IPS-20b (cell line): ENCODE measurements around the gene DBT.
"Not testable (repeated sequence)": the region's sequence is repeated elsewhere in the genome, so short reads cannot be mapped to it uniquely, and the experiment has no call there.

Experiments used
- H3K27ac ChIP-seq: one replicate; pipeline ENCODE4 v1.5.1; 2013; ENCODE audit warnings: low read length
- H3K27me3 ChIP-seq: 2 replicates; pipeline ENCODE4 v1.6.1; 2013; ENCODE audit warnings: mild to moderate bottlenecking, low read length, inconsistent platforms; ENCODE audit not compliant: insufficient read depth
- H3K36me3 ChIP-seq: 2 replicates; pipeline ENCODE4 v1.6.1; 2013; ENCODE audit warnings: low read depth, mild to moderate bottlenecking, inconsistent platforms, low read length, moderate library complexity; ENCODE audit not compliant: insufficient read depth
- H3K4me1 ChIP-seq: 2 replicates; pipeline ENCODE4 v1.6.1; 2013; ENCODE audit warnings: mild to moderate bottlenecking, control low read depth, inconsistent platforms, low read length, moderate library complexity; ENCODE audit not compliant: insufficient read depth
- H3K4me3 ChIP-seq: 2 replicates; pipeline ENCODE4 v1.5.1; 2013; ENCODE audit warnings: mild to moderate bottlenecking, low read length, inconsistent platforms
- H3K9ac ChIP-seq: 2 replicates; pipeline ENCODE4 v1.6.1; 2013; ENCODE audit warnings: low read depth, mild to moderate bottlenecking, inconsistent platforms, low read length, moderate library complexity
- H3K9me3 ChIP-seq: 2 replicates; pipeline ENCODE4 v1.6.1; 2013; ENCODE audit warnings: mild to moderate bottlenecking, low read depth, low read length, inconsistent platforms; ENCODE audit not compliant: insufficient read depth

The DBT gene

DNA sequence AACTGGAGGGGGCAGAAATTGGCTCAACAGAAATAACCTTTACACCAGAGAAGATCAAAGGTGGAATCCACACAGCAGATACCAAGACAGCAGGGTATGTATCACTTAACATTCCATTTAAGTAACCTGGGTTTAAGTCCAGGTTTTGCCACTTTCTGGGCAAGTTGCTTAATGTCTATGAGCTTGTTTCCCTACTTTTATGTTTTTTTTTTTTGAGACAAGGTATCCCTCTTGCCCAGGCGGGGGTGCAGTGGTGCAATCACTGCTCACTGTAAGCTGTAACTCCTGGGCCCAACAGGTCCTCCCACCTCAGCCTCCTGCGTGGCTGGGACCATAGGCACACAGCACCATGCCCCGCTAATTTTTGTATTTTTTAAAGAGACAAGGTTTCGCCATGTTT is 18.6 kb upstream of the DBT start:
- Histone ChIP-seq H3K4me3 (no peak overlapping the region), H3K36me3 (peaks cover 55% of the 10 kb centered on the region), H3K9ac (no peak overlapping the region), H3K27ac (no peak overlapping the region), H3K4me1 (0 out of 2 replicates have a peak, but pooled peaks cover 7% of the 10 kb centered on the region), H3K9me3 (no peaks in the 10 kb centered on the region; the same call in 1 of the 2 replicates), H3K27me3 (no peaks in the 10 kb centered on the region)

- no peak overlapping the region for H3K27ac ChIP-seq
- H3K9me3 ChIP-seq: no peaks in the 10 kb centered on the region; the same call in 1 of the 2 replicates
- peak overlapping the region; percentile 79 for H3K4me3 ChIP-seq
- H3K9ac ChIP-seq: peak overlapping the region; percentile 95; the same call in 1 of the 2 replicates
- H3K27me3 ChIP-seq: no peaks in the 10 kb centered on the region
- H3K4me1 ChIP-seq: 0 out of 2 replicates have a peak, but pooled peaks cover 7% of the 10 kb centered on the region
- H3K36me3 ChIP-seq: peaks cover 48% of the 10 kb centered on the region
Observed at GRCh38 chr1:100267284-100267683, 17.6 kb upstream of the DBT start.

DNA sequence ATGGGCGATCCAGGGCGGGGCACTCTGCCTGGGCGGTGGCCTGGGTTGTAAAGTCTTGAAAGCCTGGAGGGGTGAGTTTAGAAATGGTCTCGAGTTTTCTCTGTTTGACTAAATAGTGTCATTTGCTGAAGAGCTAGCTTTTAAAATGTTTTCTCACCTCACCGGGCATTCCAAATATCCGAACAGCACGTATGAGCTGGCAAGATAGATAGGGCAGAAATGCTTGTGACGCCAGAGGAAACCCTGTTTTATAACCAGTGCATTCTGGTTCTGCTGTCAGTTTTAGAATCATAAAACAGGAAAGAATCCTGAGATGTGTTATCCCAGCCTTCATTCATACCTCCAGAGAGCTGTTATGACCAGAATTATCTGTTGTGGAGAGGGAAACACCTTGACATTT is 17.1 kb upstream of the DBT start:
- Histone ChIP-seq H3K27ac (peak overlapping the region; percentile 52), H3K9ac (peak overlapping the region; percentile 95), H3K27me3 (no peaks in the 10 kb centered on the region), H3K4me1 (0 out of 2 replicates have a peak, but pooled peaks cover 7% of the 10 kb centered on the region), H3K36me3 (peaks cover 42% of the 10 kb centered on the region), H3K4me3 (peak overlapping the region; percentile 79), H3K9me3 (no peaks in the 10 kb centered on the region; the same call in 1 of the 2 replicates)

GRCh38 chr1:100265931-100266740 is 16.5 kb upstream of the DBT start, which contains the start of gene RTCA:
Gene RTCA (plus strand): TSS chr1:100266216. CDS start chr1:100266376, 160 bp downstream.
- Histone ChIP-seq H3K4me3 (peak within 1 kb of the TSS; percentile 79), H3K36me3 (peaks cover 36% of the 10 kb centered on the region)

GRCh38 chr1:100265562-100265930 is 15.9 kb upstream of the DBT start:
- Histone ChIP-seq H3K4me1 (0 out of 2 replicates have a peak, but pooled peaks cover 7% of the 10 kb centered on the region), H3K36me3 (peaks cover 30% of the 10 kb centered on the region), H3K9me3 (no peaks in the 10 kb centered on the region; the same call in 1 of the 2 replicates), H3K27ac (no peak overlapping the region), H3K27me3 (no peaks in the 10 kb centered on the region), H3K4me3 (peak overlapping the region; percentile 79), H3K9ac (peak overlapping the region; percentile 95; the same call in 1 of the 2 replicates)

More at GRCh38 chr1:100265931-100266740, 16.5 kb upstream of the DBT start, which contains the start of gene RTCA:
- peak within 1 kb of the TSS; percentile 95 for H3K9ac ChIP-seq
- H3K27ac ChIP-seq: peak within 1 kb of the TSS; percentile 52
- H3K4me1 ChIP-seq: 0 out of 2 replicates have a peak, but pooled peaks cover 7% of the 10 kb centered on the region
- no peaks in the 10 kb centered on the region for H3K27me3 ChIP-seq
- no peaks in the 10 kb centered on the region; the same call in 1 of the 2 replicates for H3K9me3 ChIP-seq

GRCh38 chr1:100264081-100264480 is 14.4 kb upstream of the DBT start:
- not testable (repeated sequence) for H3K9me3 ChIP-seq, H3K9ac ChIP-seq

GRCh38 chr1:100261686-100262085 is 12.1 kb upstream of the DBT start:
- Histone ChIP-seq H3K4me3 (no peak overlapping the region), H3K27me3 (no peaks in the 10 kb centered on the region), H3K9me3 (no peaks in the 10 kb centered on the region; the same call in 1 of the 2 replicates), H3K9ac (no peak overlapping the region), H3K27ac (no peak overlapping the region), H3K36me3 (no peaks in the 10 kb centered on the region; the same call in 1 of the 2 replicates), H3K4me1 (0 out of 2 replicates have a peak, but pooled peaks cover 3% of the 10 kb centered on the region)

More at GRCh38 chr1:100264081-100264480, 14.4 kb upstream of the DBT start:
- not testable (repeated sequence) for H3K27ac ChIP-seq, H3K27me3 ChIP-seq, H3K4me3 ChIP-seq, H3K4me1 ChIP-seq
- peaks cover 17% of the 10 kb centered on the region for H3K36me3 ChIP-seq

DNA sequence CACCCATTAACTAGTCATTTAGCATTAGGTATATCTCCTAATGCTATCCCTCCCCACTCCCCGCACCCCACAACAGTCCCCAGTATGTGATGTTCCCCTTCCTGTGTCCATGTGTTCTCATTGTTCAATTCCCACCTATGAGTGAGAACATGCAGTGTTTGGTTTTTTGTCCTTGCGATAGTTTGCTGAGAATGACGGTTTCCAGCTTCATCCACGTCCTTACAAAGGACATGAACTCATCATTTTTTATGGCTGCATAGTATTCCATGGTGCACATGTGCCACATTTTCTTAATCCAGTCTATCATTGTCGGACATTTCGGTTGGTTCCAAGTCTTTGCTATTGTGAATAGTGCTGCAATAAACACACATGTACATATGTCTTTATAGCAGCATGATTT is 8.8 kb upstream of the DBT start:
- H3K27ac ChIP-seq, H3K36me3 ChIP-seq, H3K27me3 ChIP-seq, H3K9ac ChIP-seq, H3K9me3 ChIP-seq, H3K4me1 ChIP-seq, H3K4me3 ChIP-seq: not testable (repeated sequence)

- not testable (repeated sequence) for H3K9me3 ChIP-seq, H3K36me3 ChIP-seq, H3K27ac ChIP-seq, H3K4me1 ChIP-seq, H3K4me3 ChIP-seq, H3K9ac ChIP-seq, H3K27me3 ChIP-seq
Observed at GRCh38 chr1:100256273-100256672, 6.6 kb upstream of the DBT start.

- Histone ChIP-seq H3K36me3 (no peaks in the 10 kb centered on the region), H3K9me3 (no peaks in the 10 kb centered on the region), H3K27me3 (no peaks in the 10 kb centered on the region), H3K4me1 (peaks cover 10% of the 10 kb centered on the region; the same call in 1 of the 2 replicates), H3K9ac (no peak overlapping the region), H3K4me3 (no peak overlapping the region), H3K27ac (no peak overlapping the region)
Observed at GRCh38 chr1:100253552-100253951, 3.9 kb upstream of the DBT start.

GRCh38 chr1:100252901-100253300 is 3.3 kb upstream of the DBT start:
- Histone ChIP-seq H3K4me1 (peaks cover 12% of the 10 kb centered on the region; the same call in 1 of the 2 replicates), H3K36me3 (no peaks in the 10 kb centered on the region), H3K4me3 (no peak overlapping the region), H3K9ac (no peak overlapping the region), H3K27me3 (no peaks in the 10 kb centered on the region), H3K9me3 (no peaks in the 10 kb centered on the region), H3K27ac (no peak overlapping the region)

GRCh38 chr1:100250807-100251206 is 1.2 kb upstream of the DBT start:
- Histone ChIP-seq H3K9ac (no peak overlapping the region), H3K4me1 (peaks cover 12% of the 10 kb centered on the region; the same call in 1 of the 2 replicates), H3K4me3 (no peak overlapping the region), H3K9me3 (no peaks in the 10 kb centered on the region), H3K27ac (peak overlapping the region; percentile 20), H3K27me3 (no peaks in the 10 kb centered on the region), H3K36me3 (peaks cover 5% of the 10 kb centered on the region; the same call in 1 of the 2 replicates)
